HG02970 (cell line): ENCODE data around the gene MAT1A.

Source experiments
- ATAC-seq: cut with Tn5 transposase; IDR thresholded peaks from one replicate; pipeline ENCODE4 v1.9.1; 2021; ENCODE audit warnings: mild to moderate bottlenecking, moderate library complexity, moderate number of reproducible peaks; ENCODE audit not compliant: unreplicated experiment, low FRiP score

Gene MAT1A

DNA sequence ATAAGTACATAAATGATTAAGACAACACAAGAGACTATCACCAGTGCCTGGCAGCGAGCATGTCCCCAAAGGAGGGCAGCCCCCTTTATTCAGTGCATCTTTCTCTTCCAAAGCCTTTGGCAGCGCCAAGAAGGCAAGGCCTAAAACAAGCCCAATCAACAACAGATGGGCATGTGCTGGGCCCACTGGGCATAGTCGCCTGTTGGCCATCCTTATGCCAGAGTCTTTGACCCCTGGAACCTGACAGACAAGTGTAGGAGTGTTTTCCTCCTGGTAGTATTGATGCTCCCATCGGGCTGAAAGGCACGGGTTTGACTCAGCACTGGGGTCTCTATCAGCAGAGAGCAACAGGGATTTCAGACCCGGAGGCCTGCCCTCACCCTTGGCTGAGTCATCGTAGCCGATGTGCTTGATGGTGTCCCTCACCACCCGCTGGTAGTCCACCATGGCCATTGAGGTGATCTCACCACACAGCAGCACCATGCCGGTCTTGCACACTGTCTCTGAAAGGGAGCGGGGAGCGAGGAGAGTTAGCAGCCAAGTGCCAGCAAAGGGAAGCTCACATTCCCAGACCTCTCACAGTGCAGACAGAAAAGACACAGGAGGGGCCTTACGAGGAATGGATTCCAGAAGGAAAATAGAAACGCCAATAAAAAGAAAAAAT is 5.8 kb downstream of the MAT1A start:
- no peak for ATAC-seq

DNA sequence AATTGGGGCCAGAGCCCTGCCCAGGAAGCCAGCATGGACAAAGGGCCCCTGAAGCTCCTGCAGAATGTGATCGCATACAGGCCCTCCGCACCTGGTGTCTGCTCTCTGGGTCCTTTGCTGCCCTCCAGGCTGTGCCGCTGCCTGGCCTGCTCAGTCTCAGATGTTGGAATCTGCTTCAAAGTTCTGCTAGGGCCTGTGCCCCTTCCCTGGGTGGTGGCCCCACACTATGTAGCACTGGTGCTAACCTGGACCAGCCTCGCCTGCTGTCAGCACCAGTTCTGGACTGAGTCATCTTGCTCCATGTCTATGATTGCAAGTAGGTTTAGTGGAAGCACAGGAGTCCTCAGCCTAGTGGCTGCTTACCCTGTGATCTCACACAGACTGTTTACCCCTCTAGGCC is 6.3 kb downstream of the MAT1A start:
- ATAC-seq, result no peak

- no peak for ATAC-seq
Measured at GRCh38 chr10:80281784-80282765, 7.4 kb downstream of the MAT1A start.

DNA sequence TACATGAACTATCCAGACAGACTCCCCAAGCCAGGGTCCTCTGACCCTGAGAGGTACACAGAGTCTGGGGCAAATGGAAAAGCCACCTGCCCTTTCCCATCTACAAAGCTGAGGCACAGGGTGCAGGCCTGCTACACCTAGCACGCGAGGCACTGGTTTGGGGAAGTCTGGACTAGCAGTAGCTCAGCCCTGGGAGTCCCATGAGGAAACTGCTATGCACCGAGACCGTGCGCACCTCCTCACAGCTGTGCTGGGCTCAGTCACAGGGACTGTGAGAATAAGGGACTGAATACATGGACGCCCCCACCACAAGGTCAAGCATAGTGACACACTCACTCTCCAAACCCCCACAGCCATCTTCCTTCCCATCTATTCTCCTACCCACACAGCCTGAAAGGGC is 8.2 kb downstream of the MAT1A start:
- ATAC-seq, result no peak

GRCh38 chr10:80280071-80280800 is 9.2 kb downstream of the MAT1A start:
- ATAC-seq, result no peak

GRCh38 chr10:80279146-80279545 is 10.3 kb downstream of the MAT1A start:
- no peak for ATAC-seq

DNA sequence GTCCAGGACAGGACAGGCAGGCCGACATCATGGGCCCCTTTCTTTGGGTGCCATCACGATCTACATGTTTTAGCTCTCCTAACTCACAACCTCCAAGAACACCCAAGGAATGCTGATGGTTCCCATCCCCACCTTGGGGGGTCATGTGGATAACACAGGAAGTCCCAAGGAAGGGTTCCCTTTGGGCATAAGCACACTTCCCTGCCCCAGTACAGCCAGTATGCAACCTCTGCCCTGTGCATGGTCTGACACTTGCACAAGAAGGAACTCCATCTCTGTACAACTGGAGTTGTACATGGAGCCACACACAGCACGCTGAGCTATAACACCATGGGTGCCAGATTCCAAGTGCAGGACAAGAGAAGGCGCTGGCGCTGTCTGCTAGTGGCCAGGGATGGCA is 11.0 kb downstream of the MAT1A start:
- ATAC-seq, result no peak

DNA sequence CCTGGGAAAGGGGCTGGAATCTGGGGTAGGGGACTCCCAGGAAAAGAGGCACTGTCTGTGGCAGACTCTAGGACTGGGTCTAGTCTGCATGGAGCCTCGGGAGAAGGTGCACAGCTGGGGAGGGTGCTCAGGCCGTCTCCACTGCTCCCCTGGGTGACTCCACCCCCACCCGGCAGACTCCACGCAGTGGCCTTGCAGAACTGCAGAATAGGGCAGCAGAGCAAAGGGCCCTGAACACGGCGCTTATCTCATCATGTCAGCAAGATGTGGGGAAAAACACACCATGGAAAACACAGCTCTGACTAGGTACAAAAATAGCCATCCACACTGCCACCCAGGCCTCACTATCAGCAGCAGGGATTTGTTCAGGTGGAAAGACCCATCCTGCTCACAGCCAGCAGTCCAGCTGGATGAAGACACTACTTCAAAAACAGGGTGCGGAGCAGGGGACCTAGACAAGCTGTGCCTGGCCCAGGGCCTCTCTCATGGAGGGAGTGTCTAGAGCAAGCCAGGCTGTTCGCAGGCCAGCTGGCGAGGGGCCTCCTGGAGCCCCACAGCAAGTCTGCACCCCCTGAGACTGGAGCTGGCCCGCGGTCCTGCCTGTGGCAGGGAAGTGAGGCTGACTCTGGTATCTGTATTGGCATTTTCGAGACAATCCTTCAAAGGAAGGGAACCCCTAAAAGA is 11.7 kb downstream of the MAT1A start:
- ATAC-seq, result no peak

DNA sequence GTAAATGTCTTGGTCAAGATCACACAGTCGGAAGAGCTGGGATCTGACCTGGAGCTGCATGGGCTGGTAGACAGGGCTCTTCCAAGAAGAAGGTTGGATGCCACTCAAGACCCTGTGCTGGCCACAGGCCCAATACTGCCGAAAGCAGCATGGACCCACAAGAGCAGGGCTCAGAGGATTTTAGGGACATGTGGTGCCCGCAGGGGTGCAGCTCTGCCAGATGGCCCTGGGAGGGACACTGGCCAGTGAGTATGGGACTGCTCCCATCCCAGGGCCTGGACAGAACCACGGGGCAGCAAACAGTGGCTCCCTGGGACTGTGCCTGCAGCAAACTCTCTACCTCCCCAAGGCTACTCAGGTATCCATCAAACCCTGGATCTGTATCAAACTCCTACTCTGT is 12.4 kb downstream of the MAT1A start:
- ATAC-seq, result no peak

- no peak for ATAC-seq
Measured at GRCh38 chr10:80276335-80276734, 13.1 kb downstream of the MAT1A start.

DNA sequence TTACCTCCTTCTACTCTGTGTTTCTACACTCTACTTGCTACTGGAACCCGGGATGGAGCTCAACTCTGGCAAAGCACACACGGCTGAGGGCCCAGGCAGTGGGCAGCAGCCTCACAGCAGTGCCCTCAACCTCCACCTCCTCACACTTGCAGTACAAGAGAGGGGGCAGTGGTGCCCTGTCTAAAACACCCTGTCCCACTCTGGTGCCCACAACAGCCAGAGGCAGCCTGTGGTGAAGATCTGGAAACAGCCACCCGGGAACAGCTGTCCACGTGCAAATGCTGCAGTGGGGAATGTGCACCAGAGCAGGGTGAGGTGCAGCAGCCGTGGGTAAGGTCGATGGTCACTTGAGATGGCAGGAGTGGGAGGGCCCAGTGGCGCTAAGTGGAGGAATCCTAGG is 13.7 kb downstream of the MAT1A start:
- ATAC-seq, result no peak

DNA sequence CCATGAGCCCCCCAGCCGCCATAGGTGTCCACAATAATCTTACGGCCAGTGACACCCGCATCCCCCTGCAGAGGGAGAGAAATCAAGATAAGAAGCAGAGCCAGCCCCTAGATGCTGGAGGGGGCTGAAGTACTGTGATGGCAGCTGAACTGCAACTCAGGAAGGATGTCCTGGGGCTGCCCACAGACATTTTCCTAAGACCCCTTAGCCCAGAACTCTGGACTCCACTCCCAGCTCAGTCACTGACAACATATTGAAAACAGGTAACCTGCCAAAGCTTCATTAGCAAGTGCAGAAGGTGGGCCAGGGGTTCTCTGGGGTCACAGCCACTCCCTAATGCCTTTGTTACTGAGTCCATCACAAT is 14.3 kb downstream of the MAT1A start:
- ATAC-seq, result no peak

GRCh38 chr10:80274396-80275134 is 14.9 kb downstream of the MAT1A start:
- no peak for ATAC-seq

- ATAC-seq, result no peak
Measured at GRCh38 chr10:80273523-80274170, 15.8 kb downstream of the MAT1A start.

DNA sequence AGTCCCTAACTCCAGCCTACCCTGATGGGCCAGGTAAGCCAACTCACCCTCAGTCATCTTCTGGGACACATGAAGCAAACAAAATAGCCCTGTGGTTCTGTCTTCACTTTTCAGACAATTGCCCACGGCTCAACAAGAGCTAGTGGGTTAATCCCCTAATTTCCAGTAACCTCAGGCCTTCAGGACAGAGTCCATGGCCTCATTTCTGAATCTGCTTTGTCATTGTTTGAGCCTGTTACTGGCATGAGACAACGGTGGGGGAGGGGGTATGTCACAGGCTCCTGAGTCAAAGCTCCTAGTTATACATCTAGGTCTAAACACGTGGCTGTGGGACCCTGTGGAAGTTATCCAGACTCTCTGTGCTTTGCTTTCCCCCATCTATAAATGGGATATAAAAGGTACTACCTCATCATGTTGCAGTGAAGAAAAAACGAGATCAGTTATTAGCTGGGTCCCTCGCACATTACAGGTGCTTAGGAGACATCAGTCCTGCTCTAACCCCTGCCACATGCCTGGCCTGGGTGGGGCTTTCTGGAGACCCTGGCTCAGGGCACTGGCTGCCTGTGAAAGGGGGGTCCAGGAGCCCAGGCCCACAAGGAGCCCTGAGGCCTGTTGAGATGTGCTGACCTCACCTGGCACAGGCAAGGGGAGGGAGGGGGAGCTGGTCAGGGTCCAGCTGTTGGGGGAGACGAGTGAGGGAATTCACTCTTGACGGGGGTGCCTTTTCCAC is 16.5 kb downstream of the MAT1A start:
- ATAC-seq, result no peak

DNA sequence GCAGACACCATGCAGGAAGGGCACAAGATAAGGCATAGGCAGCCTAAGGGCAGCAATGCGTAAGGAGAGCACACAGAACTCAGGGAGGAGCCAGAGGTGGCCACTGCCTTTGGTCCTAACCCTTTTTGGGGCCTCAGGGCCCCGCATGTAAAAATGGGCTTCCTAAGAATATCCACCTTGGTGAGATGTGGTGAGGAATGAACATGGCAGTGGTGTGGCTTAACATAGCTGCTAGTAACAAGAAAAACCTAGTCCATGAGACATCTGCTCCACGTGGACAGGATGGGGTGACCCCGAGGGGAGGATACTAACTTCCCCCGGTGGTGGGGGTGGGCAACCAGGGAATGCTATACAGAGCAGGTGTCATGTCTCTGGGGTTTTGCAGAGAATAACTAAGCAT is 18.0 kb downstream of the MAT1A start:
- ATAC-seq, result no peak

GRCh38 chr10:80270887-80271286 is 18.6 kb downstream of the MAT1A start:
- ATAC-seq, result no peak

- ATAC-seq, result no peak
Measured at GRCh38 chr10:80268938-80269588, 20.4 kb downstream of the MAT1A start.
